Stimulated activated CD8-positive, alpha-beta memory T cell treated with anti-CD3 and anti-CD28 coated beads, Interleukin-15, amount 100 ng/mL, for 1 hour (primary cell): ENCODE results near the gene PRDX3.
"Not testable (repeated sequence)": the region's sequence is repeated elsewhere in the genome, so short reads cannot be mapped to it uniquely, and the experiment has no call there.

Experiments
- DNase-seq: peaks from one replicate; pipeline ENCODE4 v3.0.0-alpha.2; 2020; ENCODE audit warnings: low read depth

Gene PRDX3

DNA sequence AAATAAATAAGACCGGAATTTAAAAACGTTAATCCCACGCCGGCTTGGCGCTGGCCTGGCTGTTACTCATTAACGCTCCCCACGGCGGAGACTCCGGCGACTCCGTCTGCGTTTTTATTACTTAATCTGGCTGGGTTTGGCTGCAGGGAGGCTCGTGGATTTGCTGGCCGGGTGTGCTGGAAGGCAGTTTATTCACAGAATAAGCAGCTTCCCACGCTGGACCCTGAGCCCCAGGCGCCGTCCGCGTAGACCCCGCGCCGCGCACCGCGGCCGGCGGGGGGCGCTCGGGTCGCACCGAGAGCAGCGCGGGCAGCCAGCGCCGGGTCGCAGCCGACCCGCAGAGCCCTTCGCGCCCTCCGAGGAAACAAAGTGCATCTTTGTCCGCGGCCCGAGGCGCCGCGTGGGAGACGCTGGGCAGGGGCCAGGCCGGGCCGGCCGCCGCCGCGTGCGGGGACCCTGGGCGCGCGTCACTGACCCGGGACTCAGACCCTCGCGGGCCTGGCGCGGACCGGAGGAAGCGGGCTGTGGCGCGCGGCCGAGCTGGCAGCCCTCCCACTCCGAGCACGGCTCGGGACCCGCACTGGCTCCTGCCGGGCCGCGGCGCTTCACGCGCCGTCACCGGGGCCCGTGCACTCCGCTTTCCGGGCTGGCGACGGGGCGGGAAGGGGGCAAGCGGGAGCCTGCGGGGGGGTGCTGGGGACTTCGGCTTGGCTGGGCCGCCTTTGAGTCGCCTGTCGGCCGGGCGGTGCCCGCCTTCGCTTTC is 28.2 kb upstream of the PRDX3 start:
- DNase-seq = peak; percentile 38

DNA sequence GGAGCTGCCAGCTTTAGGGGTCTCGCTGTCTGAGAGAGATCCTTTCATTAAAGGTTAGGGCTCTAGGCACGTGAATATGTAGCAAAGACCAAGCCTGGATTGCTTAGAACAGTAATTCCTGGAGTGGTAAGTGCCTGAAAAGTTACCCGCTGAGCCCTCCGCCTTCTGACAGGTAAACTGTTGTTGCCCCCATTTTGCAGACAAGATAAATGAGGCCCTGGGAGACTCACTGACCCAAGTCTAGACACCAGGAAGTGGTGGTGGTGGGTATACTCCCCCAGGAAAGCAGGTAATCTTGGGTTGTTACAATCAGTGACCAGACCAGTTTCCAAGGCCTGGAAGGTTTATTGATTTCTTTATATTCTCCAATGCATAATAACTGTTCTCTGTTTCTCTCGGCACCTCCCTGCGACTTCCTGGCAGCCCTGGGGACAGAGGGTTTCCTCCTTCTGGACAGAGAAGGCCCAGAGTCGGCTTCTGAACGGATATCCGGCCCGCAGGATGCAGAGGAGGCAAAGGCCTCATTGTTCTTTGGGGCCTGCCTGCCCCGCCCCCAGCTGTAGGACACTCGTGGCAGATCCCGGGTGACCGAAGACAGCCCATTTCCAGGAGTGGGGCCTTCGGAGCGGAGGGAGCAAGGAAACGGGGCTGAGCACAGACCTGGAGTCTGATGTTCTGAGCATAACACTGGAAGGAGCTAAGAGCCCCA is 27.4 kb upstream of the PRDX3 start:
- no peak for DNase-seq

DNA sequence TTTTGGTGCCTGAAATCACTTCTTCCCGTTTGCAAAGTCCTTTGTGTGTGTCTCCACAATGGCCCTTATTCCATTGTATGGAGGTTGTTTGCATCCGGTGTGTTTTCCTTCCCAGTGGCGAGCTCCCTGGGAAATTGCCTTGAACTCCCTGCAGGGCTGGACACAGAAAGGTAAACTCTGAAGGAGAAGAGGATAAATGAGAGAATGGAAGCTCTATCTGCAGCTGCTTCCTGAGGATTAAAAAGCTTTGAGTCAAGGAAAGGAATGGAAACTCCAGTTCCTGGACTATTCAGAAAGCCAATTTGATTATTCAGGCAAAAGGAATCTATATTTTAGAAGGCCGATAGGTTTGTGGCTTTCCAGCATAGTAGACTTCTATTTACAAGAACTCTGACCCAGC is 24.4 kb upstream of the PRDX3 start:
- no peak for DNase-seq

DNA sequence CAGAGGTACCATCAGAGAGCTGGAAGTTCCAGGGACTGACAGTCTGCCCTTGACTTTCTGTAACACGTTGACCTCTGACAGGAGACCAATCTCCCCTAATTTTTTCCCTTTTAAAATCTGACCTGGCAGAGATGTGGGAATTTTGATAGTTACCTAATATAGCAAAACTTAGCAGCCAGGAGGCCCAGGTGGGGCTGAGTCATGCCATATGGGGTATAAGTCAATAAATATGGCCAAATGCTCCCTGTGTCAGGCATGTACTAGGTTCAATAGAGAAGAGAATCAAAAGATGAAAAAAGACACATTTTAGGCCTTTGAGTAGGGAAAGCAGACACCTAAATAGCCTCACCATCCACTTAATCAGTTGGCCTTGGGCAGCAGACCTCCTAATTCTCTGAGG is 22.6 kb upstream of the PRDX3 start:
- no peak for DNase-seq

DNA sequence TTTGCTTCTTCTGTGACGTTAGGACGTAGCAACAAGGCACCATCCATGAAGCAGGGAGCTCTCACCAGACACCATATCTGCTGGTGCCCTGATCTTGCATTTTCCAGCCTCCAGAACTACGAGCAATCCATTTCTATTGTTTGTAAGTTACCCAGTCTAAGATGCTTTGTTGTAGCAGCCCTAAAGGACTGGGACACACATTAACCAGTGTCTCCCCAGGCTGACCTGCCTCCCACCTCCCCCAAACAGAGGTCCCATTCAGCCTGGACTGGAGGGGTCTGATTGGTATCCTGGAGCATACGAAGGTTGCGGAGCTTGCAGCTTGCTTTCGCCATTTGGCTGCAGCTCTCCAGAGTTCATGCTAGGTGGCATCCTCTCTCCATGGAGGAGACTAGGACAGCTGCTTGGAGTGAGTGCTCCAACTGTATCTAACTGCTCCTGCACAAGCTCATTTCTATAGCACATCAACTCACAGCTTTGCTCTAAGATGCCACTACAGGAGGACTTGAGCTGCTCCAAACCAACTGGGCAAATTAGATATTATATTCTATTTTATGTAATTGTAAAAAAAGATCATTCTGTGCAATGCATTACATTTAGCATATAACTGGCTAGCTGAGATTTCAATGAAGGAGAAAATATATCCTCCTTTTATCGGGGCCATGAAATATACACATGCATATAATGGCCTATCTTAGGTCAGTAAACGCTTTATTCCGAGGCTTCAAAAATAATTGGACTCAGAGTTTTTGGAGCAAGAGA is 20.8 kb upstream of the PRDX3 start:
- DNase-seq = no peak

DNA sequence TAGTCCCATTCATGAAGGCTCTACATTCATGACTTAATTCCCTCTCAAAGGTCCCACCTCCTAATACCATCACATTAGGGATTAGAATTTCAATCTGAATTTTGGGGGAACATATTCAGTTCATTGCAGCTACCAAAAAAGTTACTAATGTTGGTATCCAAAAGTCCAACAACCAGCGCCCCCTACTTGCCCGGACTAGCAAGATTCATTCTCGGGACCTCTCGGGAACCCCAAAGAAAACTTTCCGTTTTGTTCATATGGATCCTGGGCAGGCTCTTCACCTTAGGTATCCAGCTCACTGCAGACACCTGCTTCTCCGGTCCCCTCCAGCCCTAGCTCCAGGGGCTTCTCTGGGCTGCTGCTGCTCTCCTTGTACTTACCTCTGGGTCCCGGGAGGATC is 19.8 kb upstream of the PRDX3 start:
- no peak for DNase-seq

DNA sequence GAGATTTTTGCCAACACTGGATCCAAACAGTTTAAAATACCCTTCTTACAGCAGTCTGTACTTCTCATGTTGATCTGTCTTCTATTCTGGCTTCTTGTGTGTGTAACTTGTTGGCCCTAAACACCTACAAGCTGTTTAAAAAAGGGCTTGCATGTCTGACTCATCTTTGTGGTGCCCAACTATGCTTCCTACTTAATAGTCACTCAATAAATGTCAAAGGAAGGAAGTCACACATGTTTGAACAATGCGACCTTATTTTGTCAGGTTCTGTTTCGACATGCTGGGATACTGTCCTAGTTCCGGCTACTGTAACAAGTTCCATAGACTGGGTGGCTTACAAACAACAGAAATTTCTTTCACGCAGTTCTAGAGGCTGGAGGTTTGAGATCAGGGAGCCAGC is 19.3 kb upstream of the PRDX3 start:
- DNase-seq = no peak

DNA sequence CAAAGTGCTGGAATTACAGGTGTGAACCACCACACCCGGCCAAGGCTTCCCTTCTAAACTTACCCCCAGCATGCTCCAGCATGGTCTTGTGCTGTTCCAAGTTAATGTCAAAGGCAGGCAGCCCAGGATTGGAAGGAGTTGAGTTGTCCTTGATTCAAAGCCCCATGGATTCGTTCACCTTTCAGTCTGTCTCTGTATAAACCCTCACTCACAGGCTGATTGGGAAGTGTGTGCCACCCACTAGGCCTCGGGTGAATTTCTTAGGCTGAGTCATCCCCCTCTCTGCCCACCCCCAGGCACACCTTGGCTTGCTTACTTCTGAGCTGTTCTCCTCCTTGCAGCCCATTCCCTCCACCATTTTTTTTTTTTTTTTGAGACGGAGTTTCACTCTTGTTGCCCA is 13.3 kb upstream of the PRDX3 start:
- DNase-seq = no peak

DNA sequence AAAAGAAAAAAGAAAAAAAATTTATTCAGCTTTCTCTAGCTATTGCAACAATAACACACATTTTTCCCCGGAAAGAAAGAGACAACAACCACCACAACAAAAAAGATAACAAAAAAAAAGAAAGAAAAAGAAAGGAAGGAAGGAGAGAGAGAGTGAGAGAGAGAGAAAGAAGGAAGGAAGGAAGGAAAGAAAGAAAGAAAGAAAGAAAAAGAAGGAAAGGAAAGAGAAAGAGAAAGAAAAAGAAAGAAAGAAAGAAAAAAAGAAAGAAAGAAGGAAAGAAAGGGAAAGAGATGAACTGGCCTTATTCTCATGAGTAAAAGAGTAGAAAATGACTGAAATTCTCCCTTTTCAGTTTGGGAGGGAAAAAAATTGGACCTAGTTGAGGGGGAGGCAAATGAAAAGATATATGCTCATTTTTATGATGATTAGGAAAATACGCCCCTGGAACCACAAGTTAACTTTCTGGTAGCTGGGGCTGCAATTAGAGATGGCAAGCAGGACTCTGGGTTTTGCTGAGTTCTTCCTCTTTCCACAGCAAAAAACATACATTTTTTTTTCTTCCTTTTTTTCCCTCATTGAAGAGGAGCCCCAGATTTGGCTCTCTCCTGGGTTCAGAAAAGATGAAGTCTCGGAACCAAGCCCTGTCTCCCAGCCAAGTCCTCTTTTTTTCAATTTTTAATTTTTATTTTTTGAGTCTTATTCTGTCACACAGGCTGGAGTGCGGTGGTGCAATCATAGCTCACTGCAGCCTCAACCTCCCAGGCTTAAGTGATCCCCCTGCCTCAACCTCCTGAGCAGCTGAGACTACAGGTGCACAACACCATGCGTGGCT is 12.6 kb upstream of the PRDX3 start:
- DNase-seq = no peak

DNA sequence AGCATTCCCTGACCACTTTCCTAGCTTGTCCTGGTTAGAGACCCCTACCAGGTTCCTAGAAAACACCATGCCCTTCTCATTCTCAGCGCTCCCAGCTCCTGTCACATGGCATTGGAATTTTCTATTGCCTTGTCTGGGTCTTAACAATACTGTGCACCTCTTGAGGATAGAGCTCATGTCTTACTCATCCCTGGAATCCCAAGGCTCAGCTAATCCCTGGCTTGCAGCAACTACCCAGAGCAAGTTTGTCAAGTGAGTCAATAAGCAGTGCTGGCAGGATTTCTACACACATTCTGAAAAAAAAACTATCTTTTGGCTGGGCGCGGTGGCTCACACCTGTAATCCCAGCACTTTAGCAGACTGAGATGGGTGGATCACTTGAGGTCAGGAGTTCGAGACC is 11.7 kb upstream of the PRDX3 start:
- DNase-seq = no peak

DNA sequence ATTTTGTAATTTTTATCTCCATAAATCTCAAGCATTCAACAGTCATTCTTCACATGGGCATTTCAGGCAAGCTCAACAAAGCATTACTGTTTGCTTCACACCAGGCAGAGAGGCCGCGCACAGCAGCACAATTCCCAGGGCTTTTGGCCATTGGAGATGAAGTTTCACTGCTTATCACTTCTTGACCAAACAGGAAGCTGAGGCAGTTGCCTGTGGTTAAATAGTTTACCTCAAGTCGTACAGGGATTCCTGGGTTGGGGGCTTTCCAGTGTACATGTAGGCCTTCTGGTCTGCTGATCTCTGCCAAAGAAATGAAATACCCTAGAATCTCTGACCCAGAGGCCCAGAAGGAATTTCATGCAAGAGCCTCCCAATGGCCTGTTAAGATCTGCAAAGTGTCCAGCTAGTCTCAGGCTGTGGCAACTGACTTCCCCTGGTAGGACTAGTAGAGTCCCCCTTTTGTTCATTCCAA is 11.2 kb upstream of the PRDX3 start:
- DNase-seq = no peak

DNA sequence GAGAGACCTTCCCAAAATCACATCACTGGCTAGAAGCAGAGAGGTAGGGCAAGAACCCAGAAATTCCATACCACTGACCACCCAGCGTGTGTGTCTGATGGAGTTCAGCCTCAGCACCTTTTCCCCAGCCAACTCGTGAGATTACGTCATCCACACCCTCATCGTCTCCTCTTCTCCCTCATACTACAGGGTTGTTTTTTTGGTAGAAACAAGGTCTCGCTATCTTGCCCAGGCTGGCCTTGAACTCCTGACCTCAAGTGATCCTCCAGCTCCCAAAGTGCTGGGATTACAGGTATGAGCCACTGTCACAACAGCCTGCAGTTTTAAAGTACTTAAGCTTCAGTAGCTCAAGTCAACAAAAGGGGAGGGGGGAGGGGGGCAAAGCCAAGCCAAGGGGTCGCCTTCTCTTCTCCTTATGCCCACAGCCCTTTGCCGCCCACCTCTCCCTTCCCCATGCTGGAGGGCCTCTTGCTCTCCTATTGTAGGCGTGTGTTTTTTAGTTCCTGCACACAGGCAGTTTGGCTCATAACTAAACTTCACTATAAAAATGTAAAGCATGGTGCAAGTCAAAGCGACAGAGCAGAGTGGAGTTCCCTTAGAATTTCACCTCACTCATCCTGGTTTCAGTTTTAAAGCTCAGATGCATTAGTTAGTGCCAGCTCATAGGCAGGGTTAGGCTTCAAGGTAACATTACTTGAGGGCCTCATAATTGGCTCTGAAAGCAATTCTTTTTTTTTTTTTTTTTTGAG is 5.2 kb upstream of the PRDX3 start:
- no peak for DNase-seq

DNA sequence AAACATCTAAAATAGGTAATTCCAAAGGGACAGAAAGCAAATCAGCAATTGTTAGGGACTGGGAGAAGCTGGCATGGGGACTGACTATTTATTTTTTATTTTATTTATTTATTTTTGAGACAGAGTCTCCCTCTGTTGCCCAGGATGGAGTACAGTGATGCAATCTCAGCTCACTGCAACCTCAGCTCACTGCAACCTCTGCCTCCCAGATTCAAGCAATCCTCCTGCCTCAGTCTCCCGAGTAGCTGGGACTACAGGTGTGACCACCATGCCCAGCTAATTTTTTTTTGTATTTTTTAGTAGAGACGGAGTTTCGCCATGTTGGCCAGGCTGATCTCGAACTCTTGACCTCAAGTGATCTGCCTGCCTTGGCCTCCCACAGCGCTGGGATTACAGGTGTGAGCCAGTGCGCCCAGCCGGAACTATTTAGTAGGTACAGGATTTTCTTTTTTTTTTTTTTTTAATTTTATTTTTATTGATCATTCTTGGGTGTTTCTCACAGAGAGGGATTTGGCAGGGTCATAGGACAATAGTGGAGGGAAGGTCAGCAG is 2.3 kb upstream of the PRDX3 start:
- not testable (repeated sequence) for DNase-seq

DNA sequence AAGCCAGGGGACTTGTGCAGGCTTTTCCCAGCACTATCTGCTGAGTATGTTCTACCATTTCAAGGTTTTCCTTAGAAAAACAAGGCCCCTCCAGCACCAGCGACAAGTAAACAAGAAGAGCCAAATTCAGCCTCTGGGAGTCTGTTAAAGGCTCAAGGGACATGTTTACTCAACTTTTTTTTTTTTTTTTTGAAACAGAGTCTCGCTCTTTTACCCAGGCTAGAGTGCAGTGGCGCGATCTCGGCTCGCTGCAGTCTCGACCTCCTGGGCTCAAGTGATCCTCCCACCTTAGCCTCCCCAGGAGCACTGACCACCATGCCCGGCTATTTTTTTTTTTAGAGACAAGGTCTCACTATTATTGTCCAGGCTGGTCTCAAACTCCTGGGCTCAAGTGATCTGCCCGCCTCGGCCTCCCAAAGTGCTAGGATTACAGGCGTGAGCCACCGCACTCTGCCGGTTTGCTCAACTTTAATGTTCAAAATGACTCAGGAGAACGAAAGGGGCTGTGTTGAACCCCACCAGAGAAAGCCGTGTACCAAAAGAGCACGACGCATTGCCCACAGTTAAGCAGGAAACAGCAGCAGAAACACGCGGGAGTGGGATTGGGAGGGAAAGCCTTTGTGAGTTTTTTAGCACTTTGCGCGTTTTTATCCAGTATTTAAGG is 772 bp downstream of the PRDX3 start:
- no peak for DNase-seq

DNA sequence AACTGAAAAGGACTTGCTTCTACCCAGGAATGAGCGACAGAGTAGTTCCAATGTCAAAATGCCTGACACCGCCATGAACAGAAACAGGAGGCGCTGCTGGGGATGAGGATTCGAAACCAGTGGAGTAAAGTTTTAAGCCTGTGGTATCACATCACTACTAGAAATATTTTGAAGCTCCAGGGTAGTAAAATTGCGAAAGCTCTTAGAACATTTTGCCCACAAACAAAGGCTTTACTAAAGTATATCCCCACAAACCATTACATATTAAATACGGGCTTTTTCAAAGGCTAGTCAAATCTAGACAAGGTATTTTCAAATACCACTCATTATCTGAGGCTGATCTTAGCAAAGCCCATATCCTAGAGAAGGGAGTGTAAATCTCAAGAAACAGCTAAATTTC is 2.4 kb downstream of the PRDX3 start:
- no peak for DNase-seq

DNA sequence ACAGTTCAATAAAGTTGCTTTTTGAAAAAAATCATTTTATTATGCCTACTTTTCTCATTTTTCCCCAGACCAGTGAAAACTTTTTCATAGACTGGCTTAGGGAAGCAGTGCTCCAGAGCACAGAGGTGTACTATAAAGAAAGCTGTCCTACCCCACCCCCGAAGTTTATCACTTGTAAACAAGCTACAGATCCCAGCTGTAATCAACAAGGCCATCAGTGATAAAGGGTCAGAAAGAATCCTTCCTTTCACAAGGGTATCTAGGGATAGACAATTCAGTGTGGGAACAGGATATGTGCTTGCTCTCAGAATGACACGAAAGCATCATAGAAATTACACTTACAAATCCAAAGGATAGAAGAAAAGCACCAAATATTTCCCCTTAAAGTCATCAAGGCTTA is 4.5 kb downstream of the PRDX3 start:
- DNase-seq = no peak

DNA sequence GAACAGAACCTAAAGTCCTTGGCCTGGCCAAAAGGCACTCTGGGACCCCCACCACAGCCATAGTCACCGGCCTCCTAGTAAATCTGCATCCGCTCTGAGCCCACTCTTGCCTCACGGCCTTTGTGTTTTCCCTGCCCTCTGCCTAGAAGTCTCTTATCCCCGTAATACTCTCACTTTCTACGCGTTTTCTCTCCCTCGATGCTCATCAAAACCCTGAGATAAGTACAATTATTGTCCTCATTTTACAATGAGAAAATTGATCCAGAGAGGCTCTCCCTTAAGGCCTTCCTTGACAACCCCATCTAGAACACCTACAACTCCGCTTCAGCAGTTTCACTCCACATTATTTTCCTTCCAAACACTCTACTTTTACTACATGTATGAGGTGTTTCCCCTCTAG is 11.6 kb downstream of the PRDX3 start:
- no peak for DNase-seq

DNA sequence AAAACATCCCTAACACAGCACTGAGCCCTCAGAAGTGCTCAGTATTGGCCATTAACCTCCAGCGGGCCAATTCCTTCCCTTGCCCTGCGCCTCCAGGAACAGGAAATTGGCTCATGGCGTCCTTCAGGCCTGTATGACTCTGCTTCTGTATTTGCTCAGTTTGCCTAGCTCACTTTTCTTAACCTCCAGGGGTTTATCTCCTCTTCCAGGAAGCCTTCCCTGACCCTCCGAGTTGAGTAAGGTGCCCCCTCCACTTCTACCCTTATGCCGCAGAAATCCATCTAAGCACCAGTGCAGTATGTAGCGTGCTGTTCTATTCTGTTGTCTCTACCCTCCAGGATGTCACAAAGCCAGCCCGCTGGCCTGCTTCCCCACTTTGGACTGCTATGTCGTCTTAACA is 12.0 kb downstream of the PRDX3 start:
- DNase-seq = no peak

DNA sequence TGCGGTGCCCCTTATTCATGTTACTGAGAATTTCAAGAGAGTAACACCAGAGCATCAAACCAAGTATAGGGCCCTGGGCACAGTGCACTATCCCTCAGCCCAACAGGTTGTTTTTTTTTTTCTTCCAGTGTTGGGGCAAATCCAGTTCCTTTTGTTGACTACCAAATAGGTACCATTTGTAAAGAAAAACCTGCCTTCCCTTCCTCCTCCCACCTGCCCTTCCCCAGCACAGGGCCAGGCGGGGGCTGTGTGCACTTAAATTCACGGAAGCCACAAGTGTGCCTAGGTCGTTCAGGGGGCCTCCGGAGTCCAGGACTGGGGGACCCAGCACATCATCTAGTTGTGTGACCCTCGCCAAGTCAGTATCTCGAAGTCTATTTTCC is 12.5 kb downstream of the PRDX3 start:
- no peak for DNase-seq
